OCI-M1 (cell line): ENCODE measurements around the gene PNPLA8.
"Not testable (repeated sequence)": the region's sequence is repeated elsewhere in the genome, so short reads cannot be mapped to it uniquely, and the experiment has no call there.

Experiments
- DNase-seq: peaks from one replicate; lab custom pipeline; 2025; lab: John Stamatoyannopoulos, UW

Gene PNPLA8, protein sequence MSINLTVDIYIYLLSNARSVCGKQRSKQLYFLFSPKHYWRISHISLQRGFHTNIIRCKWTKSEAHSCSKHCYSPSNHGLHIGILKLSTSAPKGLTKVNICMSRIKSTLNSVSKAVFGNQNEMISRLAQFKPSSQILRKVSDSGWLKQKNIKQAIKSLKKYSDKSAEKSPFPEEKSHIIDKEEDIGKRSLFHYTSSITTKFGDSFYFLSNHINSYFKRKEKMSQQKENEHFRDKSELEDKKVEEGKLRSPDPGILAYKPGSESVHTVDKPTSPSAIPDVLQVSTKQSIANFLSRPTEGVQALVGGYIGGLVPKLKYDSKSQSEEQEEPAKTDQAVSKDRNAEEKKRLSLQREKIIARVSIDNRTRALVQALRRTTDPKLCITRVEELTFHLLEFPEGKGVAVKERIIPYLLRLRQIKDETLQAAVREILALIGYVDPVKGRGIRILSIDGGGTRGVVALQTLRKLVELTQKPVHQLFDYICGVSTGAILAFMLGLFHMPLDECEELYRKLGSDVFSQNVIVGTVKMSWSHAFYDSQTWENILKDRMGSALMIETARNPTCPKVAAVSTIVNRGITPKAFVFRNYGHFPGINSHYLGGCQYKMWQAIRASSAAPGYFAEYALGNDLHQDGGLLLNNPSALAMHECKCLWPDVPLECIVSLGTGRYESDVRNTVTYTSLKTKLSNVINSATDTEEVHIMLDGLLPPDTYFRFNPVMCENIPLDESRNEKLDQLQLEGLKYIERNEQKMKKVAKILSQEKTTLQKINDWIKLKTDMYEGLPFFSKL

DNA sequence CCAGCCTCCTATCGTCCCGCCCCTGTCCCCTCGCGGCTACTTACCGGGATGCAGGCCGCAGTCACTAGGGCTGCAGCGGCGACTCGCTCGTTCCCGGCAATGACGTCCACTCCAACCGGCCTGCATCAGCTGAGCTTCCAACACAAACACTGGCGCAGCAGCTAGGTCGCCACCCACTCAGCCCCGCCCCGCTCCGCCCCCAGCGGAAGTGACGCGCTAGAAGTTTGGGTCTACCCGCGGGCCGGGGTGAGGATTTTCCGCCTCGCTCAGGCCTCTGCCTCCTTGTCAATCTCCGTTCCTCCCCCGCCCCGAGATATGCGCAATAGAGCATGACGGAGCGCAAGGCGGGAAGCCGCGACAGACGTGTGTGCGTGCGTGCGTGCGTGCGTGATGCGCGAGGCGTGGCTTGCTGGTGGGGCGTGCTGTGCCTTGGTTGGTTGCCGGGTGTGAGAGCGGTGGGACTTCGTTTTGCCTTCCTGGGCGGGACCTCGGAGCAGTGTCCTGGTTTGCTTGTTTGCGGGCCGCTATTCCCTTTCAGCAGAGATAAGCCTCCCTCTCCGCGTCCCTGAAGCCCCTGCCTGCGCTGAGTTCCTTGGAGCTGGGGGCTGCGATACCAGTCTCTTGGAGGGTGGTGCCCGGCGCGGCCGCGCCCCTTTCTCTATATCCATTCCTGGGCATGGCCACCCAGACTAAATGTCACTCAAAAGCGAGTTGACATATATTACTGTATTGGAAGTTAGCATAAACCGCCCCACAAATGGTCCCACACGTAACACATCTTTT, at the start of gene PNPLA8:
Gene PNPLA8 (minus strand): TSS at position 151 of the 783 bp plus-strand sequence. CDS start 10,644 bp downstream, outside the sequence.
- peak; percentile 98 for DNase-seq

DNA sequence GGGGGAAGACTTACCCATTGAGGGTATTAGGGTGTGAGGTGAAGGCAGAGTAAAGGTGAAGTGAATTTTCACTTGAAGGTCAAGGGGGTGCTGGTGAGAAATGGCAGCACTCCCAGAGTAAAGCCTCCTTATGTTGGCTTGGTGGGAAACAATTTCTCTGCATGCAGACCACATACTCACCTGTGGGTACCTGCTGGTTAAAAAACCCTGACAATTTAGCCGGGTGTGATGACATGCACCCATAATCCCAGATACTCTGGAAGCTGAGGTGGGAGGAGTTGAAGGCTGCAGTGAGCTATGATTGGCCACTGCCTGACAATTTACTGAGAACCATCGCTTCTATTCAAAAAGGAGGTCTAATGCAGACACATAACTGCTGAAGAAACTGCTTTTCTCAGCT, 49.2 kb upstream of the PNPLA8 start:
- DNase-seq = no peak

DNA sequence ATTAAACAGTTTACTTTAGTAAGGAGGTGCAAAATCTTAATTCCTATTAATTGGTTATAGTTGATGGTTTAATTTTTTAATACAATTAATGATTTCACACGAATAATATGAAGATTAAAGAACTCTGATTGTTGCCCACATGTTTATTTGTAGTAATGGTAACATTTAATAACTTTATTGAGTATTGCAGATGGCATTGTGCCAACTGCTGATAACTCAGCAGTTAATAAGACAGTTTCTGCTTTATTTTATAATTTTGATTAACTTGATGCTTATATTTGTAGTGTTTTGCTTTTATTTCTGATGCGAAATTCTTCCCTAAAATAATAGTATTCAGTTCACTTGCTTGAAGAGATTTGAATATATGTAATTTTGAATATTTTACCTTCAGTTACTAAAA, 46.5 kb upstream of the PNPLA8 start:
- DNase-seq = no peak

DNA sequence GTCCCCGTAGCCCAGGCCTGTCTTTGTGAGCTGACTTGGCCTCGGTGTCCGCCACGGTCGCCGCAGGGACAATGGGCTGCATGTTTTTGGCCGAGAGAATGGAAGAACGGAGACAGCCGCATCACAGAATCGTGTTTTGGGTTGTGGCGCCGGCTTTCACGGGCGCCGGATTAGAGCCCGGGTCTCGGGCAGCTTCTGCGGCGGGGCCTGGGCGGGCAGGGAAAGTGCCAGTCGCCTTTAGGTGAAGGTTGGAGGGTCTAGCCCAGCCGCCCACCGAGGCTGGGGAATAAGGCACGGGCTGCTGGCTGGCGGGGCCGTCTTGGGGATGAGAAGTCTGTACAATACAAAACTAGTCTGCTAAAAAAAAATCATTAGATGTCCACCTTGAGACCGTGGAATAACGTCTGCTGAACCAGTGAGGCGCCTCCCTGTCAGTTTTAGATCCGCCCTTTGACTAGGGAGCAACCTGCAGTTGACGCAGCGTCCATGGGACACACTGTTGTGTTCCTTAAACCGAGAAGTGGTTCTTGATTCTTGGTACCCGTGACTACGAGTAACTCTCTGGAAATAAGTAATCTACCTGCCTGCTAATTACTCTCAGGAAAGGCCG, 44.3 kb upstream of the PNPLA8 start:
- peak; percentile 63 for DNase-seq

DNA sequence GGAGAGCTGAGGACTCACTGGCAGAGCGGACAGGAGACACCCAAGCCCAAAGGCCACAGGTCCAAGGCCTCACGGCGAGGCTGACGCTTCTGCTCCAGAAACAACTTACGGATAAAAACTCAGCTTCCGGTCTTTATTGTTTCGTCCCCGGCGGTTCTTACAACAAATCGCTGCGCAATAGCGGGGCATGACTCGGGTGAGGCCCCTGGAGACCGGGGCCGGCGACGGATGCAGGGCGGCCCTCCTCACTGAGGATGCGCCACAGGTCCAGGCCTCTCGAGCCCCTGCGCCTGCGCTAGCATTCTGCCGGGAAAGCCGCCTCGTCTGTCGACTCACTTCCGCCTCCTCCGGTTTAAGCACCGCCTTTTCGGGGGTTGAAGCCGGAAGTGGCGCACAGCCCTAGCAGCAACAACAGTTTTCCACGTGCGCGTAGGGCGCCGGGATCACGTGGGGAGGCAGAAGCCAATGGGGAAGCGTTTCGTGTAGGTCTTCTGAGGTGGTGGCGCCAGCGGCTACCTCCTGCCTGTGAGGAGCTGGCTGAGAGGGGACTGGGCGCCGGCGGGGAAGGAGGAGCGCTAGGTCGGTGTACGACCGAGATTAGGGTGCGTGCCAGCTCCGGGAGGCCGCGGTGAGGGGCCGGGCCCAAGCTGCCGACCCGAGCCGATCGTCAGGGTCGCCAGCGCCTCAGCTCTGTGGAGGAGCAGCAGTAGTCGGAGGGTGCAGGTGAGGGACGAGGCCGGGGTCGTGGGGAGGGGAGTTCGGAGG, 43.6 kb upstream of the PNPLA8 start, which contains the start of the genes DNAJB9 and THAP5:
Gene DNAJB9 (plus strand): TSS at position 494 of the 765 bp plus-strand sequence. CDS start 1,853 bp downstream, outside the sequence.
Gene THAP5 (minus strand): TSS at position 326 of the 765 bp plus-strand sequence. CDS start 137 bp downstream, at position 189.
- DNase-seq = peak; percentile 97

DNA sequence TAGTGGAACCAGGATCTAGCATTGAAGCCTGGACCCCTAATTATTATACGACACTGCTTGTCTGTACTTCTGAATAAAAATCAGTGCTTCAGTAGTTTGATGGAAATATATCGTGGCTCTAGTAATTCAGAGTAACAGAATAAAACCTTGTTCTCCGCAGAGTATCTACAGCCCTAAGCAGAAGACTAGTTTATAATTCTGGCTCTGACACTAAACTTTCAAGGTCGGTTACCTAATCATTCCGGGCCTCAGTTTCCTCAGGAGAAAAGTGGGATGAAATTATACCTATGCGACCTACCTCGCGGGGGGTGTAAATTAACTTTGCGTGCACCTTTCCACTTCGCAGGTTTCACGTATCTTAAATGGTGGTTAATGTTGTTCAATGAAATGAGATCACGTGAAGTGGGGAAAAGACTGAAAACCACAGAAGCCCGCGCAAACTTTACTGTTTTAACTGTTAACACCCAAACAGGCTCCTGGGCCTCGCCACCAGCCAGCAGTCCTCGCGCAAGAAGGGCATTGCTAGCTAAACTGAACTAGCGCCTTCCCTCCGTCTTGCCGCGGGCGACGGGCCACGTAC, 43.0 kb upstream of the PNPLA8 start:
- no peak for DNase-seq

DNA sequence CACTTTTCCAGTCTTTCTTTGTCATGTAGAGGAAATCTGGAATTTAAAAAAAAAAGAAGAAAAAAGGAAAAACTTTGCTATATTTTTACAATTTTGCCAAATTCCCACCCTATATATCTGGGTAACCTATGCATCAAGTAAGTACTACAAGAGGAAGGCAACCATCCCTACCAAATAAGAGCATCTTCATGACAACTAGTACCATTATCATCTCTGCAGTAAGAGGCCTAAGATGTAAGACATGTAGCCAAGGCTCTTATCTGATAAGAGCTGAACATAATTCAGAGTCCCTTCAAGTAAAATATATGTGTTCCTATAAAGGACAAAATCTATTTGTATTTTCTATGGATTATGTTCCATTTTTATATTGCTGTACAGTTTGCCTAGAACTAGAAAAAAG, 40.1 kb upstream of the PNPLA8 start:
- no peak for DNase-seq

DNA sequence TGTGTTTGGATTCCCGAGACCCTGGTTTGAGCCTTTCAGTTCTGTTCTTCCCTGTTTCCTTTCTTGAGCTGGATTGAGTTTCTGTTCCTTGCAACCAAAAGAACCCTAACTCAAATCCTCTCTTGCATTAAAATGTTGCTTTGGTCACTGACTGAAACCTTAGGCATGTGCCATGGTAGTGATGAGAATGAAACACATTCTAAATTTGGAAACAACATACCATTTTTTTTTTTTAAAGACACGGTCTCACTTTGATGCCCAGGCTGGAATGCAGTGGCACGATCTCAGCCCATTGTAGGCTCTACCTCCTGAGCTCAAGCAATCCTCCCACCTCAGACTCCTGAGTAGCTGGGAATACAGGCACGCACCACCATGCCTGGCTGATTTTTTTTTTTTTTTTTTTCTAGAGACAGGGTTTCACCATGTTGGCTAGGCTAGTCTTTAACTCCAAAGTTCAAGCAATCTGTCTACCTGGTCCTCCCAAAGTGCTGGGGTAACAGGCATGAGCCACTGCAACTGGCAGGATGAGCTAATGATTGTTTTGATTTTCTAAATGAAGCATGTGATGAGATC, 35.2 kb upstream of the PNPLA8 start:
- no peak for DNase-seq

DNA sequence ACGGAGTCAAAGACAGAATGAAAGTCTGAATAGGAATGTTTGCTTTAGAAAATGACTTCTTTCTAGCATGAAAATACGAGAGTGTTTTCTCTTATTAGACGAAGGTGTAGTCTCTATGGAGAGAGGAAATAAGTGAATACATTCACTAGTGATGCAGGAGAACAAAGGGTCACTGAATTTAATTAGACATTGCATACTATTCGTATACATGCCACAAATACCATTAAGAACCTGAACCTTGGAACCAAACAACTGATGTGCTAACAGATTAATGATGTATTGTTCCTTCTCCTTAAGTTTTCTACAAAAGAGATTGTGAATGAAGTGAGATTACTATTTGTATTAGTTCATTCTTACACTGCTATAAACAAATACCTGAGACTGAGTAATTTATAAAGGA, 33.3 kb upstream of the PNPLA8 start:
- no peak for DNase-seq

DNA sequence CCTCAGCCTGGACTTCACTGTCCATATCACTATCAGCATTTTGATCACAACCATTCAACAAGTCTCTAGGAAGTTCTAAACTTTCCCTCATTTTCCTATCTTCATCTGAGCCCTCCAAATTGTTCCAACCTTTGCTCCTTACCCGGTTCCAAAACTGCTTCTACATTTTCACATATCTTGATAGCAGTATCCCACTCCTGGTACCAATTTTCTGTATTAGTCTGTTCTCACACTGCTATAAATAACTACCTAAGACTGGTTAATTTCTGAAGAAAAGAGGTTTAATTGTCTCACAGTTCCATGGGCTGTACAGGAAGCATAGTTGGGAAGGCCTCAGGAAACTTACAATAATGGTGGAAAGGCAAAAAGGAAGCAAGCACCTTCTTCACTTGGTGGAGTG, 31.7 kb upstream of the PNPLA8 start:
- no peak for DNase-seq

DNA sequence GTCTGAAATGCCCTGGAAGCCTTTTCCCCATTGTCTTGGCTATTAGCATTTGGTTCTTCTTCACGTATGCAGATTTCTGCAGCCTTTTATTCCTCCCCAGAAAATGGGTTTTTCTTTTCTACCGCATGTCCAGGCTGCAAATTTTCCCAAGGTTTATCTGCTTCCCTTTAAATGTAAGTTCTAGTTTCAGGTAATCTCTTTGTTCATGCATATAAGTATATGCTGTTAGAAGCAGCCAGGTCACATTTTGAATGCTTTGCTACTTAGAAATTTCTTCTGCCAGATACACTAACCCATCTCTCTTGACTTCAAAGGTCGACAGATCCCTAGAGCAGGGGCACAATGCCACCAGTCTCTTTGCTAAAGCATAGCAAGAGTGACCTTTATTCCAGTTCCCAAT, 31.3 kb upstream of the PNPLA8 start:
- DNase-seq = no peak

DNA sequence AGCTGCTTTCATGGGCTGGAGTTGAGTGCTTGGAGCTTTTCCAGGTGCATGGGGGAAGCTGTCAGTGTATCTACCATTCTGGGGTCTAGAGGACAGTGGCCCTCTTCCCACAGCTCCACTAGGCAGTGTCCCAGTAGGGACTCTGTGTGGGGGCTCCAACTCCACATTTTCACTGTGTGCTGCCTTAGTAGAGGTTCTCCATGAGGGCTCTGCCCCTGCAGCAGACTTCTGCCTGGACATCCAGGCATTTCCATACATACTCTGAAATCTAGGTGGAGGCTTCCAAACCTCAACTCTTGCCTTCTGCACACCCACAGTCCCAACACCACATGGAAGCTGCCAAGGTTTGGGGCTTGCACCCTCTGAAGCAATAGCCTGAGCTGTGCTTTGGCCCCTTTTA, 30.7 kb upstream of the PNPLA8 start:
- DNase-seq = not testable (repeated sequence)

DNA sequence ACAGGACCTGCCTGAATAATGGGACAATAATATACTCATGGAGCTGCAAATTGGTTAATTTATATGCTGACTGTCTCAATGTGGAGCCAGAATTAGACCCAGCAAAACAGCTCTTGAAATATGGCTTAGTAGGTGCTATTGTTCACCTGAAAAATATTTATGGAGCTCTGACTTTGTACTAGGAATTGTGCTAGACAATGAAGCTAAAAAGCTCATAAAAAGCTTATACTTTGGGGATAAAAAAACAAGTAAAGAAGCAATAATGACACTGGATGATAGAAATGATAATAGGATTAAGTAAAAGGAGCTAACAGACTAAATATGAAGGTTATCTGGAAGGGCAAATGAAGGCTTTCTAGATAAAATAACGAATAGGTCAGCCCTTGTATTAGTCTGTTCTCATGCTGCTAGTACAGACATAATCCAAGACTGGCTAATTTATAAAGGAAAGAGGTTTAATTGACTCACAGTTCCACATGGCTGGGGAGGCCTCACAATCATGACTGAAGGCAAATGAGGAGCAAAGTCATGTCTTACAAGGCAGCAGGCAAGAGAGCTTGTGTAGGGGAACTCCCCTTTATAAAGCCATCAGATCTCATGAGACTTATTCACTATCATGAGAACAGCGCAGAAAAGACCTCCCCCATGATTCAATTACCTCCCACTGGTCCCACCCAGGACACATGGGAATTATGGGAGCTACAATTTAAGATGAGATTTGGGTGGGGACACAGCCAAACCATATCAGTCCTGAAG, 22.4 kb upstream of the PNPLA8 start:
- not testable (repeated sequence) for DNase-seq

DNA sequence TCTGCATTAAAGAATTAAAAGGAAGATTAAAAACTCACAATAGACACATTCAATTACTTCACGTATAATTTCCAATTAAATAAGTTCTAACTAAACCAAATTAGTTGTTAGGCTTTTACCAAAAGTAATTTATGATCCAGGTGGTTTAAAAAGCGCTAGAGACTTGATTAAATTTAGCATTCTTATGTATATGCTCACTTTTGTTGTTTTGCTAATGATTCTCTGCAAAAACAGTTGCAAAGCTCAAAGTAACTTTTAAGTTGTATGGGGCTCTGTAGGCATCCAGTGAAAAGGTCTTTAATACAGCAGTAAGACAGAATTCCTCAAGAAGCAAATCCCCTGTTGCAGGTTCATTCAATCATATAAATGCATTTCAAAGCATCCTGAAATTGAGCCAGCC, 15.5 kb upstream of the PNPLA8 start:
- no peak for DNase-seq

DNA sequence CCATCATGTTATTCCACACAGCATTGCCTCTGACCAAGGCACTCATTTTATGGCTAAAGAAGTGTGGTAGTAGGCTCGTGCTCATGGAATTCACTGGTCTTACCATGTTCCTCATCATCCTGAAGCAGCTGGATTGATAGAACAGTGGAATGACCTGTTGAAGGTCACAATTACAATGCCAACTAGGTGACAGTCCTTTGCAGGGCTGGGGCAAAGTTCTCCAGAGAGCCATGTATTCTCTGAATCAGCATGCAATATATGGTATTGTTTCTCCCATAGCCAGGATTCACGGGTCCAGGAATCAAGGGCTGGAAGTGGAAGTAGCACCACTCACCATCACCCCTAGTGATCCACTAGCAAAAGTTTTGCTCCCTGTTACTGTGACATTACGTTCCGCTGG, 12.8 kb upstream of the PNPLA8 start:
- DNase-seq = not testable (repeated sequence)

DNA sequence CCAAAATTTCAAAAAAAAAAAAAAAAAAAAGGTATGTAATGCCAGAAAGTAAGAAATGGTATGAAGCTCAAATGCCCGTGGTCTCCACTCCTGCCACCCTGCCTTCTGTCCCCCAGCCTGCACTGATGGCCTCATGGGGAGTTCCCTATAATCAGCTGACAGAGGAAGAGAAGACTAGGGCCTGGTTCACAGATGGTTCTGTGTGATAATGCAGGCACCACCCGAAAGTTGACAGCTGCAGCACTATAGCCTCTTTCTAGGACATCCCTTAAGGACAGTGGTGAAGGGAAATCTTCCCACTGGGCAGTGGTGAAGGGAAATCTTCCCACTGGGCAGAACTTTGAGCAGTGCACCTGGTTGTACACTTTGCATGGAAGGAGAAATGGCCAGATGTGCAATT, 12.3 kb upstream of the PNPLA8 start:
- DNase-seq = peak; percentile 77

DNA sequence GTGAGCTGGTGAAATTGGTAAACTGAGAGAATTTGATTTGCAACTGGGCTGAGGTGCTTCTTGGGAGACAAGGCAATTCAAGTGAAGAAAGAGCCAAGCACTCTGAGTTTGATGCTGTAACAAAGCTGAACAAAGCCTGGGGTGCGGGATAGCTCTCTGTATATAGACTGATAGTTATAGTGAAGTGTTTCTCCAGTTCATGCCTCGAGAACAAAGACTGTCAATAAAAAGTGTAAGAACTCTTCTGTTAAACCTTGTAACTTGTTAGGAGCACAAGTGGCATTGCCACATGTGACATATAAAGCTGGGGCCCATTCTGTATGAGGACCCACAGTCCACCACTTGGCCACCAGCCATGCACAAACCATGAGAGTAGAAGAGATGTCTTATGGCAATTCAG, 11.3 kb upstream of the PNPLA8 start:
- no peak for DNase-seq

DNA sequence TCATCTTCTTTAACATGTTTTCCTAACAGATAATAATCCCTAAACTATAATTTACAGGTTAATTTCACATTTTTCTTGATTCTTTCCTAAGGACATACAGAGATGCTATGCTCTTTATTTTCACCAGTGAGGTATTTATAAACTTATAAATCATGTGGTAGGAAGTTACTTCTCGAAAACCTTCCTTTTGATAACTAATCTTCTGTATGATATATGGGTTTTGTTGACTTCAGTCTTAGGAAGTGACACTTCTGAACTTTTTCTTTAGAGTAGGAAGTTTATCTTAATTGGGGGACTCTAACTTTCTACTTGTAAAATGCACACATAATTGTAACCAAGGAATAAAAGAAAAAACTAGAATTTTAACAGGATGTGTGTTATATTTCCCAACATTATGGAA, 9.8 kb upstream of the PNPLA8 start:
- DNase-seq = peak; percentile 20

DNA sequence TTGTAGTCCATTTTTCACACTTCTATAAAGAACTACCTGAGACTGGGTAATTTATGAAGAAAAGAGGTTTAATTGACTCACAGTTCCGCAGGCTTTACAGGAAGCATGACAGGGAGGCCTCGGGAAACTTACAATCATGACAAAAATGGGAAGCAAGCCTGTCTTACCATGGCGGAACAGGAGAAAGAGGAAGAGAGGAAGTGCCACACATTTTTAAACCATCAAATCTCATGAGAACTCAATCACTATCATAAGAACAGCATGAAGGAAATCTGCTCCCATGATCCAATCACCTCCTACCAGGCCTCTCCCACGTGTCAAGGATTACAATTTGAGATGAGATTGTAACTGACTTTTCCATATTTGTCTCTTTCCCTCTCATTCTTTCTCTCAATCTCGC, 9.3 kb upstream of the PNPLA8 start:
- DNase-seq = peak; percentile 5

DNA sequence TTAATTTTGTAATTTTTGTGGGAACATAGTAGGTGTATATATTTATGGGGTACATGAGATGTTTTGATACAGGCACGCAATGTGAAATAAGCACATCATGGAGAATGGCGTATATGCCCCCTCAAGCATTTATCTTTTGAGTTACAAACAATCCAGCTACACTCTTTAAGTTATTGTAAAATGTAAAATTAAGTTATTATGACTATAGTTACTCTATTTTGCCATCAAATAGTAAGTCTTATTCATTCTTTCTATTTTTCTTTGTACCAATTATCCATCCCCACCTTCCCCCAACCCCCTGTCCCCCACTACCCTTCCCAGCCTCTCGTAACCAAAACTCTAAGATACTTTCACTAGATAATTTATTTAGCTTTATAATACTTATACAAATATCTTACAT, 7.8 kb upstream of the PNPLA8 start:
- DNase-seq = no peak
